Hepatocyte (in vitro differentiated cells): ENCODE data around the gene ZBTB42. TPM values are rescaled to one million over a fixed set of nuclear protein-coding genes. Genes with fewer than 3 reads are reported as not detected.

Source experiments
- DNase-seq: peaks from one replicate; pipeline ENCODE4 v3.0.0-alpha.2; 2016; ENCODE audit warnings: low spot score
- H2AFZ ChIP-seq: fragments of 200-600 bp; sonication (generic); 2 replicates; pipeline ENCODE4 v1.6.0; 2016; ENCODE audit warnings: antibody characterized with exemption, mild to moderate bottlenecking
- H3K27ac ChIP-seq: fragments of 200-600 bp; sonication (generic); 2 replicates; pipeline ENCODE4 v1.5.1; 2016; ENCODE audit warnings: mild to moderate bottlenecking
- H3K27me3 ChIP-seq: fragments of 200-600 bp; sonication (generic); 2 replicates; pipeline ENCODE4 v1.6.1; 2016
- H3K36me3 ChIP-seq: fragments of 200-600 bp; sonication (generic); replicated peaks from 2 replicates; pipeline ENCODE4 v1.5.1; 2016; ENCODE audit warnings: low read depth; ENCODE audit not compliant: insufficient read depth
- H3K4me1 ChIP-seq: fragments of 200-600 bp; sonication (generic); 2 replicates; pipeline ENCODE4 v1.5.1; 2016; ENCODE audit warnings: mild to moderate bottlenecking, moderate library complexity; ENCODE audit not compliant: insufficient read depth
- H3K4me2 ChIP-seq: fragments of 200-600 bp; sonication (generic); 2 replicates; pipeline ENCODE4 v1.6.0; 2016
- H3K4me3 ChIP-seq: fragments of 200-600 bp; sonication (generic); 2 replicates; pipeline ENCODE4 v1.5.1; 2016; ENCODE audit warnings: mild to moderate bottlenecking
- H3K79me2 ChIP-seq: fragments of 200-600 bp; sonication (generic); 2 replicates; pipeline ENCODE4 v1.6.0; 2017; ENCODE audit warnings: mild to moderate bottlenecking
- H3K9me2 ChIP-seq: fragments of 200-600 bp; sonication (generic); replicated peaks from 2 replicates; pipeline ENCODE4 v1.6.0; 2017; ENCODE audit warnings: mild to moderate bottlenecking; ENCODE audit not compliant: insufficient read depth
- H3K9me3 ChIP-seq: fragments of 200-600 bp; sonication (generic); 2 replicates; pipeline ENCODE4 v1.5.1; 2016; ENCODE audit warnings: low read depth, mild to moderate bottlenecking
- H4K20me1 ChIP-seq: fragments of 200-600 bp; sonication (generic); 2 replicates; pipeline ENCODE4 v1.6.0; 2016; ENCODE audit warnings: mild to moderate bottlenecking; ENCODE audit not compliant: insufficient read depth, poor library complexity, severe bottlenecking
- CTCF ChIP-seq: fragments of 200-600 bp; sonication (generic); IDR thresholded peaks from 2 replicates; pipeline ENCODE4 v1.5.1; 2016; ENCODE audit warnings: antibody characterized with exemption, mild to moderate bottlenecking; ENCODE audit not compliant: poor library complexity
- EZH2 ChIP-seq: fragments of 200-600 bp; sonication (generic); IDR thresholded peaks from 2 replicates; pipeline ENCODE4 v1.6.1; 2016; ENCODE audit warnings: antibody characterized with exemption, mild to moderate bottlenecking, borderline replicate concordance
- EZH2phosphoT487 ChIP-seq: fragments of 200-600 bp; sonication (generic); IDR thresholded peaks from one replicate; pipeline ENCODE4 v1.6.1; 2018; ENCODE audit warnings: antibody characterized with exemption, mild to moderate bottlenecking, low read depth, moderate library complexity; ENCODE audit not compliant: unreplicated experiment, severe bottlenecking
- WGBS: methylation state at CpG from one replicate; pipeline ENCODE4 v1.1.6; 2016; ENCODE audit warnings: low lambda C conversion rate; ENCODE audit errors: missing lambda C conversion rate; 5-methylcytosine and 5-hydroxymethylcytosine counted together
- polyA plus RNA-seq: library from polyadenylated mRNA; unstranded; fragments of >200 nt; fragmentation: Nextera tagmentation; extraction: Ambion mirVana; gene quantifications from 2 replicates; pipeline ENCODE4 v1.2.1, GENCODE V29; 2016
- total RNA-seq: library from RNA; depleted of rRNA; stranded (reverse); fragments of >200 nt; gene quantifications from 2 replicates; pipeline ENCODE4 v1.2.3, GENCODE V29; 2014

Gene ZBTB42
- total and polyA plus RNA-seq, 2 experiments from 2014 or later, result 3.6 to 8.6 TPM

DNA sequence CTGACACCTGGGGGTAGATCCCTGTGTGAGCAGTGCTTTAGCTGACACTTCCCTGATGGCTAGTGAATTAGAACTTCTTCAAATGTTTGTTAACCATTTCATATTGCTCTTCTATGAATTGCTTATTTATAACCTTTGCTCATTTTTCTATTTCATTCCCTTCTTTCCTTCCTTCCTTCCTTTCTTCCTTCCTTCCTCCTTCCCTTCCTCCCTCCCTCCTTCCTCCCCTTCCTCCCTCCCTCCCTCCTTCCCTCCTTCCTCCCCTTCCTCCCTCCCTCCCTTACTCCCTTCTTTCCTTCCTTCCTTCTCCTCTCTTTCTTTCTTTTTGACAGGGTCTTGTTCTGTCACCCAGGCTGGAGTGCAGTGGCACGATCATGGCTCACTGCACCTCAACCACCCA is 40.8 kb downstream of the ZBTB42 start:
- H3K79me2 ChIP-seq, result no peaks in the 10 kb centered on the region
- no peaks in the 10 kb centered on the region for H3K9me3 ChIP-seq
- no peak for DNase-seq
- TF ChIP-seq EZH2phosphoT487 (no peak), CTCF (no peak), EZH2 (no peak)
- no peak overlapping the region for H3K4me3 ChIP-seq
- peaks cover 2% of the 10 kb centered on the region for H3K4me1 ChIP-seq
- no peaks in the 10 kb centered on the region for H4K20me1 ChIP-seq
- no peak overlapping the region for H3K4me2 ChIP-seq
- H3K9me2 ChIP-seq, result no peaks in the 10 kb centered on the region
- H3K27me3 ChIP-seq, result peaks cover 55% of the 10 kb centered on the region
- WGBS, result 90% methylated on average over 1 of the region's 1 CpG
- H2AFZ ChIP-seq, result no peak overlapping the region
- no peaks in the 10 kb centered on the region for H3K36me3 ChIP-seq
- H3K27ac ChIP-seq, result no peak overlapping the region

GRCh38 chr14:104843006-104843405 is 42.1 kb downstream of the ZBTB42 start:
- no peak for TF ChIP-seq EZH2phosphoT487
- TF ChIP-seq CTCF, result no peak
- TF ChIP-seq EZH2, result no peak
- 61% methylated on average over 11 of the region's 13 CpGs for WGBS

GRCh38 chr14:104843442-104844305 is 42.8 kb downstream of the ZBTB42 start:
- Histone ChIP-seq H3K9me2 (no peaks in the 10 kb centered on the region), H3K9me3 (no peaks in the 10 kb centered on the region), H3K27ac (no peak overlapping the region), H3K4me2 (peak overlapping the region; percentile 92), H3K4me1 (peaks cover 2% of the 10 kb centered on the region), H3K79me2 (no peaks in the 10 kb centered on the region), H3K36me3 (no peaks in the 10 kb centered on the region), H3K27me3 (peaks cover 55% of the 10 kb centered on the region), H4K20me1 (no peaks in the 10 kb centered on the region), H2AFZ (no peak overlapping the region), H3K4me3 (no peak overlapping the region)
- TF ChIP-seq EZH2phosphoT487, result no peak
- peak; percentile 62 for TF ChIP-seq EZH2
- WGBS, result 2% methylated on average over 66 of the region's 69 CpGs
- no peak for DNase-seq

More at GRCh38 chr14:104843006-104843405, 42.1 kb downstream of the ZBTB42 start:
- Histone ChIP-seq H3K79me2 (no peaks in the 10 kb centered on the region), H3K27me3 (peaks cover 55% of the 10 kb centered on the region), H3K4me2 (peak overlapping the region; percentile 92), H3K27ac (no peak overlapping the region), H3K9me3 (no peaks in the 10 kb centered on the region), H3K9me2 (no peaks in the 10 kb centered on the region), H2AFZ (no peak overlapping the region), H3K4me3 (no peak overlapping the region), H4K20me1 (no peaks in the 10 kb centered on the region), H3K4me1 (peaks cover 2% of the 10 kb centered on the region), H3K36me3 (no peaks in the 10 kb centered on the region)
- DNase-seq, result no peak

DNA sequence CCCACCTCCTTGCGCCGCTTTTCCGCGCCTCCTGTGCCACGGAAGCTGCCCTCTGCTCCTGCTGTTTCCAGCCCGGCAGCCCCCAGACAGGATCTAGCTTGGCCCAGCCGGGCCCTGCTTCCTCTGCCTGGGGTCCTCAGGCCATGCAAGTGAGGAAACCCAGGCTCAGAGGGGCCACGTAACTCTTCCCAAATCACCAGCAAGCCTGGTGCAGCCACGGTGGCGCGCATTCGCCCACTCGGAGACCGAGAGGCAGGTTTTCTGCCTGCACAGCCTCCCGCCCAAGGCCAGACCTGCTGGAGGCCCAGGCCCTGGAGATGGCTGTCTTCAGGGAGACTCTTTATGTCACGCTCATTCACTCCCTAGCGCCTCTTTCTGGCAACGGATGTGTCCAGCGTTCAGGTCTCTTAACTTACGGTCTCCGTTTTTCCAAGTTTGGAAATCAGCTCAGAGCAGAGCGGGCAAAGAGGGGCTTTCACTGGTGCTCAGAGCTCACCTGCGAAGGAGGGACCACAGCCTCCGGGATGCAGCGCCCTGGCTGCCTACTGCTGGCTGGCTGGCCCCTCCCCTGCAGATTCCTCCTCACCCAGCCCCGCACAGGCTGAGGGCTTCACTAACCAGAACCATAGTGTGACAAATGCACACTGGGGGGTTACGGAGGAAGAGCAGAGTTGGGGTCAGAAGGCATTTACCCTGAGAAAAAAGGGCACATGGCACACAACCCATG is 43.6 kb downstream of the ZBTB42 start:
- no peaks in the 10 kb centered on the region for H3K9me3 ChIP-seq
- no peak for DNase-seq
- no peak overlapping the region for H3K27ac ChIP-seq
- no peaks in the 10 kb centered on the region for H3K36me3 ChIP-seq
- no peaks in the 10 kb centered on the region for H3K79me2 ChIP-seq
- H3K9me2 ChIP-seq, result no peaks in the 10 kb centered on the region
- TF ChIP-seq EZH2phosphoT487, result no peak
- TF ChIP-seq EZH2, result no peak
- no peak for TF ChIP-seq CTCF
- no peaks in the 10 kb centered on the region for H4K20me1 ChIP-seq
- H3K27me3 ChIP-seq, result peaks cover 55% of the 10 kb centered on the region
- H2AFZ ChIP-seq, result no peak overlapping the region
- peaks cover 2% of the 10 kb centered on the region for H3K4me1 ChIP-seq
- H3K4me3 ChIP-seq, result no peak overlapping the region
- 22% methylated on average over 27 of the region's 27 CpGs for WGBS
- H3K4me2 ChIP-seq, result peak overlapping the region; percentile 92
